Keratinocyte (primary cell): Measurements from ENCODE around the gene CFAP157. TPM values are rescaled to one million over a fixed set of nuclear protein-coding genes. Genes with fewer than 3 reads are reported as not detected.

ENCODE experiments used
- DNase-seq: peaks from one replicate; pipeline ENCODE4 v3.0.0-alpha.2; 2011; ENCODE audit warnings: low read depth, missing footprints, low spot score
- FAIRE-seq: peaks from 2 replicates; lab custom pipeline; 2011; peaks lifted over from hg19 to GRCh38; lab: Jason Lieb, UNC
- H2AFZ ChIP-seq: 2 replicates; pipeline ENCODE4 v1.6.0; 2012; ENCODE audit warnings: low read length, control low read depth, inconsistent platforms; ENCODE audit not compliant: control insufficient read depth
- H3K27ac ChIP-seq: 2 replicates; pipeline ENCODE4 v1.5.1; 2011; ENCODE audit warnings: low read length; ENCODE audit not compliant: control insufficient read depth, insufficient read depth
- H3K27me3 ChIP-seq: 3 replicates; pipeline ENCODE4 v1.6.0; 2011; ENCODE audit warnings: low read length; ENCODE audit not compliant: control insufficient read depth, insufficient read depth; ENCODE audit errors: extremely low read depth
- H3K36me3 ChIP-seq, 2 experiments: 2 replicates in 1 of 2; 3 replicates in 1 of 2; pipeline ENCODE4 v1.5.1; 2011; ENCODE audit warnings: low read length in 2 of 2, mild to moderate bottlenecking in 1 of 2; ENCODE audit not compliant: control insufficient read depth in 2 of 2, insufficient read depth in 2 of 2; ENCODE audit errors: extremely low read depth in 1 of 2
- H3K4me1 ChIP-seq: 3 replicates; pipeline ENCODE4 v1.5.1; 2011; ENCODE audit warnings: low read length; ENCODE audit not compliant: control insufficient read depth, insufficient read depth; ENCODE audit errors: extremely low read depth
- H3K4me2 ChIP-seq: 3 replicates; pipeline ENCODE4 v1.6.0; 2011; ENCODE audit warnings: low read depth, low read length; ENCODE audit not compliant: control insufficient read depth, insufficient read depth; ENCODE audit errors: extremely low read depth
- H3K4me3 ChIP-seq, 3 experiments: fragments of 200-600 bp in 1 of 3; sonication (generic) in 1 of 3; 2 replicates in 2 of 3; 3 replicates in 1 of 3; pipeline ENCODE4 v1.5.1; 2011 to 2016; ENCODE audit warnings: low read length in 3 of 3, mild to moderate bottlenecking in 3 of 3, control low read depth in 2 of 3, inconsistent platforms in 1 of 3, low read depth in 1 of 3, mixed read lengths in 1 of 3, mixed run types in 1 of 3, moderate library complexity in 1 of 3; ENCODE audit not compliant: control insufficient read depth in 2 of 3, insufficient read depth in 2 of 3; ENCODE audit errors: extremely low read depth in 1 of 3
- H3K79me2 ChIP-seq: 2 replicates; pipeline ENCODE4 v1.6.0; 2012; ENCODE audit warnings: low read length; ENCODE audit not compliant: control insufficient read depth, insufficient read depth
- H3K9ac ChIP-seq: 3 replicates; pipeline ENCODE4 v1.6.0; 2011; ENCODE audit warnings: low read length; ENCODE audit not compliant: control insufficient read depth, insufficient read depth; ENCODE audit errors: extremely low read depth
- H3K9me1 ChIP-seq: 3 replicates; pipeline ENCODE4 v1.6.0; 2011; ENCODE audit warnings: low read length; ENCODE audit not compliant: control insufficient read depth, insufficient read depth; ENCODE audit errors: extremely low read depth
- H3K9me3 ChIP-seq: 2 replicates; pipeline ENCODE4 v1.5.1; 2012; ENCODE audit warnings: low read depth, low read length; ENCODE audit not compliant: control insufficient read depth
- H4K20me1 ChIP-seq: 3 replicates; pipeline ENCODE4 v1.6.0; 2011; ENCODE audit warnings: low read length; ENCODE audit not compliant: control insufficient read depth, insufficient read depth; ENCODE audit errors: extremely low read depth
- CTCF ChIP-seq, 3 experiments: IDR thresholded peaks in 1 of 3; conservative IDR thresholded peaks in 1 of 3; optimal IDR thresholded peaks in 1 of 3; 2 replicates in 2 of 3; 3 replicates in 1 of 3; pipeline versions ENCODE3 to v1.5.1; 2011; ENCODE audit warnings: low read length in 3 of 3, mild to moderate bottlenecking in 3 of 3, moderate library complexity in 2 of 3, control low read depth in 1 of 3, inconsistent platforms in 1 of 3; ENCODE audit not compliant: insufficient read depth in 2 of 3; ENCODE audit errors: extremely low read depth in 1 of 3
- EZH2 ChIP-seq: IDR thresholded peaks from one replicate; pipeline ENCODE4 v1.6.1; 2012; ENCODE audit warnings: inconsistent platforms, mild to moderate bottlenecking, low read length, moderate library complexity
- dilution Hi-C: fragments of 300-500 bp; cut with MboI; formaldehyde crosslinking; loops from one replicate; pipeline ENCODE4 v1.7.0; 2020; ENCODE audit warnings: low sequenced_read_pairs; ENCODE audit not compliant: extremely low pct_ligation_motif_present
- polyA plus RNA-seq, 5 experiments: library from polyadenylated mRNA; depleted of rRNA in 3 of 5; stranded (reverse) in 3 of 5; stranded (forward) in 1 of 5; unstranded in 1 of 5; fragments of >200 nt; gene quantifications; 1 replicate in 1 of 5; 2 replicates in 3 of 5; 3 replicates in 1 of 5; pipeline versions ENCODE4 v1.2.1 to v1.2.3, GENCODE V29; 2011 to 2012; ENCODE audit warnings: missing spikeins in 2 of 5, low read depth in 1 of 5, low replicate concordance in 1 of 5

The CFAP157 gene
- polyA plus RNA-seq, 1 donor (not counting 4 experiments of a cell fraction or from before 2014, with no cell fraction given): not detected

- Histone ChIP-seq H4K20me1 (no peaks in the 10 kb centered on the region), H3K27me3 (no peaks in the 10 kb centered on the region), H3K4me2 (no peak overlapping the region), H3K4me1 (peaks cover 3% of the 10 kb centered on the region), H3K79me2 (no peaks in the 10 kb centered on the region), H3K9me3 (no peaks in the 10 kb centered on the region), H3K27ac (no peak overlapping the region), H3K9me1 (no peaks in the 10 kb centered on the region), H3K36me3 (peaks cover 20 to 32% of the 10 kb centered on the region in 2 experiments), H3K4me3 (no peak overlapping the region), H3K9ac (no peak overlapping the region), H2AFZ (no peak overlapping the region)
- TF ChIP-seq EZH2 (no peak), CTCF (optimal IDR thresholded peaks at IDR 0.05 in 1 of 3, IDR thresholded peaks at IDR 0.05 in 1 of 3, conservative IDR thresholded peaks at IDR 0.05 in 1 of 3; ENCODE audit: extremely low read depth in 1 of 3, insufficient read depth in 2 of 3, low read length in 3 of 3) (no peak)
- no peak for FAIRE-seq
- no peak for DNase-seq
- dilution Hi-C loops: no loop called here
These were observed 24.2 kb upstream of the CFAP157 start for GRCh38 chr9:127682351-127683136.

- Histone ChIP-seq H3K9me1 (no peaks in the 10 kb centered on the region), H3K9ac (no peak overlapping the region), H3K79me2 (no peaks in the 10 kb centered on the region), H3K4me2 (no peak overlapping the region), H3K9me3 (no peaks in the 10 kb centered on the region), H3K4me1 (peaks cover 3% of the 10 kb centered on the region), H3K4me3 (no peak overlapping the region), H3K27ac (no peak overlapping the region), H4K20me1 (no peaks in the 10 kb centered on the region), H2AFZ (no peak overlapping the region), H3K27me3 (no peaks in the 10 kb centered on the region), H3K36me3 (peaks cover 16 to 29% of the 10 kb centered on the region in 2 experiments)
- dilution Hi-C loops: no loop called here
- no peak for TF ChIP-seq CTCF (optimal IDR thresholded peaks at IDR 0.05 in 1 of 3, IDR thresholded peaks at IDR 0.05 in 1 of 3, conservative IDR thresholded peaks at IDR 0.05 in 1 of 3; ENCODE audit: extremely low read depth in 1 of 3, insufficient read depth in 2 of 3, low read length in 3 of 3)
- TF ChIP-seq EZH2: no peak
- FAIRE-seq (no peak), DNase-seq (no peak)
These were observed 23.1 kb upstream of the CFAP157 start for GRCh38 chr9:127683723-127684122.
